ENCODE data around the gene RFPL4A.
"Not testable (repeated sequence)": the region's sequence is repeated elsewhere in the genome, so short reads cannot be mapped to it uniquely, and the experiment has no call there.

RFPL4A gene

GRCh38 chr19:55758797-55759196 is at the start of gene RFPL4A:
TSS of gene RFPL4A (plus strand) at chr19:55759097. CDS start at chr19:55761801, 2,704 bp downstream.
- DNase-seq, result not testable (repeated sequence)

GRCh38 chr19:55711719-55712118 is 47.2 kb upstream of the RFPL4A start:
- DNase-seq, result no peak

- no peak for DNase-seq
Observed at GRCh38 chr19:55712804-55713631, 45.9 kb upstream of the RFPL4A start.

- DNase-seq, result no peak
Observed at GRCh38 chr19:55716531-55716930, 42.4 kb upstream of the RFPL4A start.

DNA sequence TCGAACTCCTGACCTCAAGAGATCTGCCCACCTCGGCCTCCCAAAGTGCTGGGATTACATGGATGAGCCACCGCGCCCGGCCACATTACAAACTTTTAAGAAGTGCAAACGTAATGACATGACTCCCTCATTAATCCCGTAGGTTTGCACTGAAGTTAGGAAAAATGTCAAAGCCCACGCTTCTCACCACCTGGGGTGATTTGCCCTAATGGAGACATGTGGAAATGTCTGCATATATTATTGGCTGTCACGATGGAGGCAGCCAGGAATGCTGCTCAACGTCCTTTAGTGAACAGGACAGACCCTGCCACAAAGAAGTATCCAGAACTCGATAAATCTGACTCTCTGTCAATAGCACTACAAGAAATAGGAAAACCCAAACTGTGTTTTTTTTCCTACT is 41.6 kb upstream of the RFPL4A start:
- no peak for DNase-seq

- DNase-seq, result not testable (repeated sequence)
Observed at GRCh38 chr19:55717879-55718711, 40.8 kb upstream of the RFPL4A start.

DNA sequence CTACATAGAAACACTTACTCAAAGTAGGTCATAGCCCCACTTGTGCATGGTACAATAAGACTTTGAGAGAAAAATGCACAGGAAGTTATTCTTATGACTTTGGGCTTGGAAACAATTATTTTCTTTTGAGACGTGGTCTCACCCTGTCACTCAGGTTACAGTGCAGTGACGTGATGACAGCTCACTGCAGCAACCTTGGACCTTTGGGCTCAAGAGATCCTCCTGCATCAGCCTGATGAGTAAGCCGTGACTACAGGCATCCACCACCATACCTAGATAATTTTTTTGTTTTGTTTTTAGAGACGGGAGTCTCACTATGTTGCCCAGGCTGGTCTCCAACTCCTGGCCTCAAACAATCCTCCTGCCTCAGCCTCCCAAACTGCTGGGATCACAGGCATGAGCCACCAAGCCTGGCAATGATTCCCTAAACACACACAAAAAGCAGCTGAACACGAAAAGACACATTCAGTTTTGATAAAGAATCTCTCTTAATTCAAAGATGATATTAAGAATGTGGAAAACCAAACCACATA is 38.6 kb upstream of the RFPL4A start:
- no peak for DNase-seq

- DNase-seq, result no peak
Observed at GRCh38 chr19:55720801-55721200, 38.1 kb upstream of the RFPL4A start.

DNA sequence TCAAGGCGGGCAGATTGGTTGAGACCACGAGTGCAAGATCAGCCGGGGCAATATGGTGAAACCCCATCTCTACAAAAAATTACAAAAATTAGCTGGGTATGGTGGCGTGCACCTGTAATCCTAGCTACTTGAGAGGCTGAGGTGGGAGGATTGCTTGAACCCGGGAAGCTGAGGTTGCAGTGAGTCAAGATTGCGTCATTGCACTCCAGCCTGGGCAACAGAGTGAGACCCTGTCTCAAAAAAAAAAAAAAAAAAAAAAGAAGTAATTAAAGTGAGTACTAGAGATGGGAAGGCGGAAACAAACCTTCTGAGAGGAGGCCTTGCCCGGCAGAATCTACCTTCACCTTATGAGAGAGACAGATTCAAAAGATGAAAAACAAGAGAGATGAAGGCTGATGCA is 35.4 kb upstream of the RFPL4A start:
- no peak for DNase-seq

DNA sequence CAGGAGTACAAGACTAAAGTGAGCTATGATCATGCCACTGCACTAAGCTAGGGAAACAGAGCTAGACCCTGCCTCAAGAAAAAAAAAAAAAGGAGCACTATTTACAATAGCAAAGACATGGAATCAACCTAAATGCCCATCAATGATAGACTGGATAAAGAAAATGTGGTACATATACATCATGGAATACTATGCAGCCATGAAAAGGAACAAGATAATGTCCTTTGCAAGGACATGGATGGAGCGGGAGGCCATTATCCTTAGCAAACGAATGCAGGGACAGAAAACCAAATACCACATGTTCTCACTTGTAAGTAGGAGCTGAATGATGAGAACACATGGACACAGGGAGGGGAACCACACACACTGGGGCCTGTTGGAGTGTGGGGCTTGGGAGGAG is 28.5 kb upstream of the RFPL4A start:
- not testable (repeated sequence) for DNase-seq

DNA sequence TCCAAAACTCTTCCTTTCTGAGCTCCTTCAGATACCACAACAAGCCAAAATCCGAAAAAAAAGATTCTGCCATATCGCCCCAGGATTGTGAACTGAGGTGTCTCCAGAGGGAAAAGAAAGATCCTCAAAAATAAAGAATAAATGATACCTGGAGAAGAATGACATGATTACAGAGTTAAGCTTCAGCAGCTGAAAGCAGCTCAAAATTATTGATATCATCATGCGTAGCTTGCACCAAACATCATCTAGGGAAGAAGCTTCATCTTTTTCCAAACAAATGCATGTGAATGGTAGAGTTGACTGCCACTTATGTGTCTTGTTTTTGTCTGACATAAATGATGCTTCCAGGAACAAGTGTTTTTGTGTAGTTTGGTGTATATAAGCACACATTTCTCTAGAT is 20.6 kb upstream of the RFPL4A start, which contains the start of gene NLRP9:
NLRP9 (minus strand) TSS at position 101 of the 400 bp plus-strand sequence; CDS start at position 73, 28 bp downstream.
- no peak for DNase-seq

DNA sequence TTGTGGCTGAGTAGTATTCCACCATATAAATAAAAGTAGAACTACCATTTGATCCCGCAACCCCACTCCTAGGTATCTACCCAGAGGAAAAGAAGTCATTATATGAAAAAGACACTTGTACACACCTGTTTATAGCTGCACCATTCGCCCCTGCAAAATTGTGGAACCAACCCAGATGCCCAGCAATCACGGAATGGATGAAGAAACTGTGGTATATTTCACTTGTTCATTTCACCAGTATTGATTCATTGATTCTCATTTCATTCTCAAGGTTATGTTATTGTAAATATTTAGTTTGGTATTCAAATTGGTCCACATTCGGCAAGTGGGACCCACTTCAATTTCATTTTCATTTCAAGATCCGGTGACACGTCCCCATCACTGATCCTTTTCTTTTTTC is 8.2 kb upstream of the RFPL4A start:
- no peak for DNase-seq

DNA sequence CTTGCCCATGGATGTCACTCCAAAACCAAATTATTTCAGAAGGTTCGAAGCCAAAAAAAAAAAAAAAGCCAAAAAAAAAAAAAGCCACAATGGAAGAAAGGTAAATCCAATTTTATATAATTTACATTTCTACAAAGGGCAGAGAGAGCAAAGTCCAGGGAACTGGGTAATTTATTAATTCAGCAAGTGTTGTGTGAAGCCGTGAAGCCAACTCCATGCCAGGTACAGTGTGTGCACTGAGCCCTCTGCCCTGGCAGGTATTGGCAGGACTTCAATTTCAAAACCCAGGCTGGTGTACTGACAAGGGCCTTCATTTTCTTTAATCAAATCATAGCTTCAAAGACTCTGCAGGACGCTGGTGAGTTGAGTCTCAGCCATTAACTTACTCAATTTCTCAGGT is 5.5 kb upstream of the RFPL4A start:
- DNase-seq, result no peak

DNA sequence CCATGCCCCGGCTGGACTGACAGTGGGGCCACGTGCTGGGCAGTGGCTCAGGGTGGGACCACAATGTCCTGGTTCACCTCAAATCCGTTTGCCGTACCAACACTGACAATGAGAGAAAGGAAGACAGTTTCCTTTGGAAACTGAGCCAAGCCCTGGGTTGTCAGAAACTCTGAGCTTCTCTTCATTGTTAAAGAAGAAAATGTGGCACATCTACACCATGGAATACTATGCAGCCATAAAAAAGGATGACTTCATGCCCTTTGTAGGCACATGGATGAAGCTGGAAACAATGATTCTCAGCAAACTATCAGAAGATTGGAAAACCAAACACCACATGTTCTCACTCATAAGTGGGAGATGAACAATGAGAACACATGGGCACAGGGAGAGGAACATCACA is 2.1 kb upstream of the RFPL4A start:
- not testable (repeated sequence) for DNase-seq

- no peak for DNase-seq
Observed at GRCh38 chr19:55766466-55766865, 7.6 kb downstream of the RFPL4A start.

GRCh38 chr19:55768818-55769217 is 9.9 kb downstream of the RFPL4A start, which contains the start of gene RFPL4AL1:
TSS of gene RFPL4AL1 (plus strand) at chr19:55769118. CDS start at chr19:55771805, 2,687 bp downstream.
- not testable (repeated sequence) for DNase-seq

DNA sequence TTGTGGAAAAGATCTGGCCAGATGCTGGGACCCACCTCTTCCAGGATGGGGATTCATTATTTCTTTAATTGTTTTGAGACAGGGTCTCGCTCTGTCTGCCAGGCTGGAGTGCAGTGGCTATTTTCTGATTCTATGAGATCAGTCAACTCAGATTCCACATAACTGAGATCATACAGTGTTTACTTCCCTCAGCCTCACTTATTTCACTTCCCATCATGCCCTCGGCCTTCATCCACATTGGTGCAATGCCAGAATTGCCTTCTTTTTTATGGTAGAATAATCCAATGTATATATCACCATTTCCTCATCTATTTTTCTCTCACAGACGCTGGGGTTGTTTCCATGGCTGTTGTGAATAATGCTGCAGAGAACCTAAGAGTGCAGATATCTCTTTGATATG is 10.7 kb downstream of the RFPL4A start:
- DNase-seq, result not testable (repeated sequence)

GRCh38 chr19:55777528-55777927 is 18.6 kb downstream of the RFPL4A start:
- no peak for DNase-seq

DNA sequence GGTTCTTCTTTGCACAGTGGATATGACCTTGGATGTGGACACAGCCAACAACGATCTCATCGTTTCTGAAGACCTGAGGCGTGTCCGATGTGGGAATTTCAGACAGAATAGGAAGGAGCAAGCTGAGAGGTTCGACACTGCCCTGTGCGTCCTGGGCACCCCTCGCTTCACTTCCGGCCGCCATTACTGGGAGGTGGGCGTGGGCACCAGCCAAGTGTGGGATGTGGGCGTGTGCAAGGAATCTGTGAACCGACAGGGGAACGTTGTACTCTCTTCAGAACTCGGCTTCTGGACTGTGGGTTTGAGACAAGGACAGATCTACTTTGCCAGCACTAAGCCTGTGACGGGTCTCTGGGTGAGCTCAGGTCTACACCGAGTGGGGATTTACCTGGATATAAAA is 19.4 kb downstream of the RFPL4A start:
- no peak for DNase-seq

GRCh38 chr19:55781112-55781511 is 22.2 kb downstream of the RFPL4A start:
- DNase-seq, result no peak

GRCh38 chr19:55795021-55795420 is 36.1 kb downstream of the RFPL4A start:
- DNase-seq, result no peak

DNA sequence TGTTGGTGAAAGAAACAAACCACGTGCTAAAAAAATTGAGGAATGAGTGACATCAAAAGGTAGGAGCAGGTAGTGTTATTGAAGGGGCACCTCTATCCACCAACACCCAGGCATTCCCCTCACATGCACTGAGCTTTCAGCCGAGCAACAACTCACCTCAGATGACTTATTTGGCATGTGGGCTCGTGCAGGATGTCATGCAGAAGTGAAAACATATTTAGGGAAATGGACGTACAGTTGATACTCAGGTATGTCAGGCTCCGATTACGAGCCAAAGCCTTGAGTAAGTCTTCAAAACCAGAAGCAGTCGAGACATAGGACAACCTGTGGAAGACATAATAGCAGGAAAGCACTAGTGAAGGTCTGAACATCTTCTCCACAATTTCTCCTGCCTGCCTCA is 42.5 kb downstream of the RFPL4A start:
- DNase-seq, result no peak

DNA sequence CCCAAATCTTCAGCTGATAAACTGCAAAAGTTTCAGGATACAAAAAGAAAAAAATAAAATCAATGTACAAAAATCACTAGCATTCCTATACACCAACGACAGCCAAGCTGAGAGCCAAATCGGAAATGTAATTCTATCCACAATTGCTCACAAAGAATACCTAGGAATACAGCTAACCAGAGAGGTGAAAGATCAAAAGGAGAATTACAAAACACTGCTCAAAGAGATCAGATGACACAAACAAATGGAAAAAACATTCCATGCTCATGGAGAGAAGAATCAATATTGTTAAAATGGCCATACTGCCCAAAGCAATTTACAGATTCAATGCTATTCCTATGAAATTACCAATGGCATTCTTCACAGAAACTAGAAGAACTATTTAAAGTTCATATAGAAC is 43.4 kb downstream of the RFPL4A start:
- no peak for DNase-seq
